Common myeloid progenitor, CD34-positive (primary cell): ENCODE measurements around the gene DPH7.
A peak's percentile ranks its signal among the peaks of the same experiment; 100 is the strongest.

ENCODE experiments used
- CTCF ChIA-PET: fragments of 350-600 bp; sonication (Branson Sonifier 250); formaldehyde crosslinking; loops from one replicate; lab custom pipeline; 2021; ENCODE audit warnings: antibody characterized with exemption; lab: Charles Lee
- POLR2A ChIA-PET: fragments of 350-600 bp; sonication (Branson Sonifier 250); formaldehyde crosslinking; loops from one replicate; lab custom pipeline; 2021; ENCODE audit warnings: antibody characterized with exemption; lab: Charles Lee
- DNase-seq, 3 donors: peaks; one replicate each; pipeline versions ENCODE4 v3.0.0 to v3.0.0-alpha.2; 2013
- H3K27ac ChIP-seq, 2 experiments: 1 replicate in 1 of 2; 2 replicates in 1 of 2; pipeline ENCODE4 v1.7.0; 2013; ENCODE audit warnings: inconsistent platforms in 2 of 2, low read length in 2 of 2, mild to moderate bottlenecking in 2 of 2, low read depth in 1 of 2, moderate library complexity in 1 of 2; ENCODE audit not compliant: severe bottlenecking in 2 of 2, insufficient read depth in 1 of 2, poor library complexity in 1 of 2
- H3K27me3 ChIP-seq, 5 experiments: replicated peaks in 2 of 5; 1 replicate in 3 of 5; 2 replicates in 2 of 5; pipeline versions ENCODE4 v1.6.1 to v1.7.0; 2013; ENCODE audit warnings: low read length in 4 of 5, mild to moderate bottlenecking in 2 of 5, moderate library complexity in 2 of 5, inconsistent platforms in 1 of 5; ENCODE audit not compliant: insufficient read depth in 5 of 5, control insufficient read depth in 4 of 5
- H3K36me3 ChIP-seq, 4 experiments: 1 replicate in 2 of 4; 2 replicates in 2 of 4; pipeline versions ENCODE4 v1.6.1 to v1.7.0; 2013; ENCODE audit warnings: low read length in 3 of 4, control low read depth in 1 of 4, mild to moderate bottlenecking in 1 of 4; ENCODE audit not compliant: control insufficient read depth in 4 of 4, insufficient read depth in 4 of 4
- H3K4me1 ChIP-seq, 4 experiments: 1 replicate in 3 of 4; 2 replicates in 1 of 4; pipeline versions ENCODE4 v1.6.1 to v1.7.1; 2013; ENCODE audit warnings: low read length in 3 of 4, mild to moderate bottlenecking in 3 of 4, control low read depth in 1 of 4, inconsistent platforms in 1 of 4, moderate library complexity in 1 of 4; ENCODE audit not compliant: control insufficient read depth in 4 of 4, insufficient read depth in 4 of 4; ENCODE audit errors: control extremely low read depth in 1 of 4
- H3K4me3 ChIP-seq, 7 experiments: 1 replicate in 4 of 7; 2 replicates in 3 of 7; pipeline versions ENCODE4 v1.5.1 to v1.7.0; 2013; ENCODE audit warnings: mild to moderate bottlenecking in 7 of 7, low read length in 6 of 7, moderate library complexity in 6 of 7, inconsistent platforms in 2 of 7, low read depth in 2 of 7, control low read depth in 1 of 7; ENCODE audit not compliant: insufficient read depth in 4 of 7, control insufficient read depth in 1 of 7; ENCODE audit errors: extremely low read depth in 1 of 7
- H3K9me3 ChIP-seq, 5 experiments: 1 replicate in 4 of 5; 2 replicates in 1 of 5; pipeline versions ENCODE4 v1.6.1 to v1.7.1; 2013; ENCODE audit warnings: low read length in 4 of 5, mild to moderate bottlenecking in 2 of 5, inconsistent platforms in 1 of 5, low read depth in 1 of 5, moderate library complexity in 1 of 5; ENCODE audit not compliant: control insufficient read depth in 4 of 5, insufficient read depth in 2 of 5; ENCODE audit errors: control extremely low read depth in 1 of 5
- WGBS: methylation state at CpG from one replicate; pipeline ENCODE4 v1.1.5; 2013; ENCODE audit not compliant: insufficient coverage; 5-methylcytosine and 5-hydroxymethylcytosine counted together

Gene DPH7

DNA sequence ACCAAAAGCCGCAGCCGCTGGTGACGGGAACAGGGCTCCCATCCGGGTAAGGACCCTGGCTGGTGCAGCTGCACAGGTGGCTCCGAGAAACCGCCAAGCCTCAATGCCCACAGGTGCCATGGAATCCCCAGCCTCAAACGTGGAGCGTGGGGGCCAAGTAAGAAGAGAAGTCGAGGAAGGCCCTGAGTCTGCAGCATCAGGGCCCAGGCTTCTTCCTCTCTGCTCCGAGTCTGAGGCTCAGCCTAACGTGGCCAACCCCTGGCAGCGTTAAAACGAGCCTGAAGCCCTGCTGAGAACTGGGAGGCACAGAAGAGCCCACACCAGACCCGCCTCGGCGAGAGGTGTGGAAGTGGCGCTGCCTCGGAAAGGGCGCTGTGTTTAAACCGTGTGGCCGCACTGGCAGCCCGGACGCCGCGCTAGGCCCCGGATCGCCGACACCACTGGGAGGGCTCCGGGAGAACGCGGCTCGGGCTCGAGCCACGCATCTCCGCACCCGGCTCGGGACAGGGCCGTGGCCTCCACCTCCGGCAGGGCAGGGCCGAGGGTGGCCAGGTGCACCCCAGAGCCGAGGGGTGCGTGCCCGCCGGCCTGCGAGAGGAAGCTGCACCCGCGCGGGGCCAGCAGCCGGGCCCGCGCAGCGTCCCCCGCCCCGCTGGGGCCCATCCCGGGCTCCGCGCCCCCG lies 10.9 kb upstream of the DPH7 start:
- Histone ChIP-seq H3K4me1 (peaks cover 3 to 28% (median 20%) of the 10 kb centered on the region in 4 experiments), H3K4me3 (peak overlapping the region; percentile 39 to 86 (median 72)), H3K27ac (no peak overlapping the region), H3K27me3 (no peaks in the 10 kb centered on the region), H3K36me3 (peaks cover 0 to 40% (median 22%) of the 10 kb centered on the region in 4 experiments), H3K9me3 (no peaks in the 10 kb centered on the region)
- POLR2A ChIA-PET: no interaction called here
- WGBS: 15% methylated on average over 39 of the region's 58 CpGs
- DNase-seq: peak in 2 of 3 donors; percentile 27 to 33
- CTCF ChIA-PET: interaction anchor here (0.8 to 1.7 kb wide), 5 partner anchors 10 to 40 kb away, joined by 3 to 7 read pairs (median 6); no protein-coding TSS in a partner anchor

DNA sequence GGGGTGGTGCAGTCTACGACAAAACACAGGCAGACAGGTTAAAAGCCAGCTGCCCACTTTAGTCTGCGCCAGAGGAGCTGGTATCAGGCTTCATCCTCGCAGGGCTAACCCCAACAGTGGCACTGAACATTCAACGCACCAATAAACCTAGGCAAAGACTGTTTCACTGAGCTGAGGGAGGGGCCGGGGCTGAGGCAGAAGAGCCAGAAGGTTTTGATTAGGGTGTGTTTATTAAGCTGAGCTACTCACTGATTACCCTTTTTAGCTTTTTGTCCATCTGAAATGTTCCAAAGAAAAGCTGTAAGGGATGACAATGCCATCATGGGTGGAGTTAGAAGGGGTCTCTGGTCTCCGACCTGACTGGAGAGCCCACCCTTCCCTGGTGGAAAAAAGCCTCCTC lies 10.2 kb upstream of the DPH7 start:
- DNase-seq: no peak
- Histone ChIP-seq H3K36me3 (peaks cover 0 to 47% (median 28%) of the 10 kb centered on the region in 4 experiments), H3K27me3 (no peaks in the 10 kb centered on the region), H3K4me3 (peak overlapping the region in 2 of 7 experiments; percentile 72 to 86), H3K27ac (no peak overlapping the region), H3K4me1 (peaks cover 3 to 28% (median 20%) of the 10 kb centered on the region in 4 experiments), H3K9me3 (no peaks in the 10 kb centered on the region)
- ChIA-PET CTCF (interaction anchor here (0.8 to 1.7 kb wide), 6 partner anchors 9 to 41 kb away, joined by 3 to 7 read pairs (median 5); no protein-coding TSS in a partner anchor), POLR2A (no interaction called here)
- WGBS: 100% methylated on average over 3 of the region's 6 CpGs

DNA sequence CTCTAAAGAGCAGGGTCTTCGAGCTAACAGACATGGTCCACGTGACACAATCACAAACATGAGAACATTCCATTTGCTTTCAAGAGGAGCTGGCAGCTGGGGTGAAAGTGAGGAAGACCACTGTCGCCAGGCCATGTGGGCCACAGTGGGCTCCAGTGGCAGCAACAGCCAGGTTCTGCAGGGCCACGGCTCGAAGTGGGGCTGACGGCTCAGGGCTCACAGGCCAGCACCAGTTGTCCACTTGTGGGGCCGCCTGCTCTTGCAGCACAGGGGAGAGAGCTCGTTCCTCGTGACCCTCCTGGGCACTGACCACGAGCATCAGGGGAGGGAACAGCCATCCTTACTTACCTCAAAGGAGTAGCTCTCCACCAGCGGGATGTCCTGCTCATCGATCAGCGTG lies 9.6 kb upstream of the DPH7 start:
- H3K4me3 ChIP-seq: no peak overlapping the region
- peaks cover 0 to 53% (median 33%) of the 10 kb centered on the region in 4 experiments for H3K36me3 ChIP-seq
- no peak overlapping the region for H3K27ac ChIP-seq
- POLR2A ChIA-PET: no interaction called here
- no peaks in the 10 kb centered on the region for H3K9me3 ChIP-seq
- no peak for DNase-seq
- H3K27me3 ChIP-seq: no peaks in the 10 kb centered on the region
- H3K4me1 ChIP-seq: peaks cover 3 to 28% (median 20%) of the 10 kb centered on the region in 4 experiments
- WGBS: 89% methylated on average over 13 of the region's 13 CpGs
- CTCF ChIA-PET: interaction anchor here (0.8 to 1.7 kb wide), 5 partner anchors 9 to 42 kb away, joined by 3 to 7 read pairs (median 4); no protein-coding TSS in a partner anchor

DNA sequence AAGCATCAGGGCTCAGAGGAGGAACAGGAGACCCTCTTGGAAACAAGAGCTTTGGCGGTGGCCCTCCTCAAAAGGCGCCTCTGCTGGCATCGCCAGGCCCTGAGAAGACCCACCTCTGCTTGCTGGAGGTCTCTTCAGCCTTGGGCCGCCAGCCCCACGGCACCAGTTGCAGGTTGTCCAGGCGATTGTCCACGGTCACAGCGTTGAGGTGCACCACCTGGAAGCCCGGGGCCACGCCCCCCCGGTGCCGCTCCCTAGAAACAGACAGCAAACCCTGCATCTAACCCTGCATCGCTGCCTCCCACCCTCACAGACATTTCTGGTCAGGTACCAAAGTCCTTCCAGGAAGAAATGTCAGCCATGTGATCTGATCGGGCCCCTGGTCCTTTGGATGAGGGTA lies 8.1 kb upstream of the DPH7 start:
- no peaks in the 10 kb centered on the region for H3K27me3 ChIP-seq
- no peak overlapping the region for H3K4me3 ChIP-seq
- H3K9me3 ChIP-seq: no peaks in the 10 kb centered on the region
- ChIA-PET POLR2A (no interaction called here), CTCF (interaction anchor here (0.8 to 1.0 kb wide), 2 partner anchors 16 to 41 kb away, joined by 3 read pairs; no protein-coding TSS in a partner anchor)
- DNase-seq: no peak
- H3K36me3 ChIP-seq: peaks cover 0 to 67% (median 45%) of the 10 kb centered on the region in 4 experiments
- no peak overlapping the region for H3K27ac ChIP-seq
- 98% methylated on average over 11 of the region's 14 CpGs for WGBS
- H3K4me1 ChIP-seq: peaks cover 0 to 19% (median 19%) of the 10 kb centered on the region in 4 experiments

DNA sequence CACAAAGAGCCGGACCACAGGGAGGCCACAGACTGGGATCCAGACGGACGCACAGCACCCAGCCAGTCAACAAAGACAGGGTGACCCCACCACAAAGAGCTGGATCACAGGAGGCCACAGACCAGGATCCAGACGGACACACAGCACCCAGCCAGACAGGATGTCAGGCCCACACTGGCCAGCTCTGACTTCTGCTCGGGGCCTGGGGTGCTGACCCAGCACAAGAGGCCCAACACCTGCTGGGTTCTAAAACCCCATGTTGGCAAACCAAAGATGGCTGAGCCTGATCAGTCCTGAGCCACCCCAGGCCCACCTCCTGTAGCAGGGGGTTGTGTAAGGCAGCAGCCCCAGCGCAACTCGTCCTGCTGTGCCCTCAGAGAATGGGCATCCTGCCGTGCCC lies 5.2 kb upstream of the DPH7 start:
- Histone ChIP-seq H3K4me3 (no peak overlapping the region), H3K9me3 (no peaks in the 10 kb centered on the region), H3K27ac (no peak overlapping the region), H3K4me1 (peaks cover 0 to 9% (median 6%) of the 10 kb centered on the region in 4 experiments), H3K36me3 (peaks cover 2 to 85% (median 54%) of the 10 kb centered on the region in 4 experiments), H3K27me3 (no peaks in the 10 kb centered on the region)
- 96% methylated on average over 8 of the region's 8 CpGs for WGBS
- CTCF ChIA-PET: no interaction called here
- POLR2A ChIA-PET: no interaction called here
- DNase-seq: no peak

DNA sequence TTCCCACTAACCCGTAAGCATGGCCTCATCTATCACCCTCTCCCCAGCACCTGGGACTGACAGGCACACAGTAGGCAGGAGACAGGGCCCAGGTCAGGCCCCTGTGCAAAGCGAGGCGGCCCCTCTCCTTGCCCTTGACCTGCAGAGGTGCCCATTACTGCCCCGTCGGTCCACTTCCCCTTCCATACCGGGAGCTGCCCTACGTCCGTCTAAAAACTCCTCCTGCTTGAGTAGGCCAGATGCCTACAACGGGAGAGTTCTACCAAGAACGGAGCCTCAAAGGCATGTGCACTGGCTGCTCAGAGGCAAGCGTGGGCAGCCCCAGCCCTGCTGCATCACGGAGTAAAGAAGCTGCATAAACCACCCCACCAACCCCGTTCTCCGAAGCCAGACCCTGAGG lies 4.6 kb upstream of the DPH7 start:
- H3K4me1 ChIP-seq: peaks cover 0 to 8% (median 5%) of the 10 kb centered on the region in 4 experiments
- no peak overlapping the region for H3K27ac ChIP-seq
- WGBS: 92% methylated on average over 11 of the region's 14 CpGs
- no peak for DNase-seq
- CTCF ChIA-PET: no interaction called here
- H3K27me3 ChIP-seq: no peaks in the 10 kb centered on the region
- POLR2A ChIA-PET: no interaction called here
- H3K36me3 ChIP-seq: peaks cover 2 to 79% (median 54%) of the 10 kb centered on the region in 4 experiments
- no peak overlapping the region for H3K4me3 ChIP-seq
- no peaks in the 10 kb centered on the region for H3K9me3 ChIP-seq

DNA sequence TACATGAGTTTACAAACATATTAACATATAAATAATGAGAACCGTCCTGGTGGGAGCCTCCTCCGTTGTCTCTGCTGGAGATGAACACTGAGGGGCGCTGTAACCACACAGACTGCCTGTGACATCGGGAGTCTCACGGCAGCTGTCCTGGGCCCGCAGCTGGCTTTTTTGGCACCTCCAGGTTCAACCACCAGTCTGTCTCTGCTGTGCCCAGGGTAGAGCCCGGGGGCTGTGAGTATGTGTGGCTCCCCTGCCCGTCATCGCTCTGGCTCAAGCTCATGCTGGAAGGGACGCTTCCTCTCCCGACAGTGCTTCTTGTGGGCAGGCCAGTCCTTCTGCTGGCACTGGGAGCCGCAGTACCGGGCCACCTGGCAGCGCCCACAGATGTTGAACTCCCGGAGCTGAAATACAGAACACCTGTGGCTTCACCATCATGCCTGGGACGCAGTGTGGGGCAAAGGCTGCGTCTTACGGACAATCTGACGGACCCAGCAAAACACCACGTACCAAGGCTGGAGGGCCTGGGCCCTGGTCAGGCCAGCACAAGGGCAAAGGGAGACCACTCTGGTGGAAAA lies 3.6 kb upstream of the DPH7 start:
- Histone ChIP-seq H3K36me3 (peaks cover 2 to 69% (median 45%) of the 10 kb centered on the region in 4 experiments), H3K27me3 (no peaks in the 10 kb centered on the region), H3K27ac (no peak overlapping the region), H3K4me1 (peaks cover 4 to 15% (median 12%) of the 10 kb centered on the region in 4 experiments), H3K4me3 (no peak overlapping the region), H3K9me3 (no peaks in the 10 kb centered on the region)
- DNase-seq: peak; percentile 32 to 63 (median 60)
- ChIA-PET CTCF (interaction anchor here (0.7 to 2.3 kb wide), 13 partner anchors 14 to 114 kb away, joined by 3 to 12 read pairs (median 5); no protein-coding TSS in a partner anchor), POLR2A (no interaction called here)
- 90% methylated on average over 16 of the region's 20 CpGs for WGBS
